IMR-90 (cell line): ENCODE results near the gene DENND5A. TPM values are rescaled to one million over a fixed set of nuclear protein-coding genes. Genes with fewer than 3 reads are reported as not detected.

ENCODE experiments used
- ATAC-seq: fragments of 200-7000 bp; cut with Tn5 transposase; 2 replicates; pipeline ENCODE4 v1.9.1; 2020; ENCODE audit warnings: low read depth, mild to moderate bottlenecking, moderate library complexity
- BruUV-seq: library from RNA; stranded (reverse); fragments of 400-500 nt; replicated peaks from 2 replicates; lab custom pipeline; 2021; lab: Mats Ljungman, UMichigan
- CTCF ChIA-PET: fragments of 300-600 bp; formaldehyde crosslinking; extraction: SDS; loops from one replicate; lab custom pipeline; 2021; ENCODE audit warnings: antibody characterized with exemption; lab: Yijun Ruan, JAX
- POLR2A ChIA-PET: fragments of 300-600 bp; sonication (Branson Sonifier 250); formaldehyde crosslinking; loops from one replicate; lab custom pipeline; 2022; ENCODE audit warnings: antibody characterized with exemption; ENCODE audit not compliant: unreplicated experiment; lab: Charles Lee
- DNase-seq: peaks from one replicate; pipeline ENCODE4 v3.0.0; 2013
- H2AFZ ChIP-seq: replicated peaks from 2 replicates; pipeline ENCODE3; 2013; ENCODE audit warnings: low read length, mild to moderate bottlenecking; ENCODE audit not compliant: poor library complexity
- H2AK5ac ChIP-seq: 2 replicates; pipeline ENCODE4 v1.6.1; 2013; ENCODE audit warnings: low read depth, low read length, inconsistent platforms
- H2AK9ac ChIP-seq: replicated peaks from 2 replicates; pipeline ENCODE3; 2013; ENCODE audit warnings: mild to moderate bottlenecking, low read depth, low read length, moderate library complexity; ENCODE audit not compliant: poor library complexity
- H2BK120ac ChIP-seq: 2 replicates; pipeline ENCODE4 v1.6.1; 2013; ENCODE audit warnings: low read depth, low read length, inconsistent platforms
- H2BK15ac ChIP-seq: 3 replicates; pipeline ENCODE4 v1.6.1; 2013; ENCODE audit warnings: low read depth, low read length, inconsistent platforms
- H2BK20ac ChIP-seq: 2 replicates; pipeline ENCODE4 v1.6.1; 2013; ENCODE audit warnings: low read depth, mild to moderate bottlenecking, inconsistent platforms, low read length, moderate library complexity
- H2BK5ac ChIP-seq: 2 replicates; pipeline ENCODE4 v1.6.1; 2013; ENCODE audit warnings: mild to moderate bottlenecking, low read depth, low read length, inconsistent platforms; ENCODE audit not compliant: poor library complexity, severe bottlenecking
- H3K14ac ChIP-seq: replicated peaks from 2 replicates; pipeline ENCODE4 v1.6.1; 2013; ENCODE audit warnings: low read depth, low read length, inconsistent platforms
- H3K18ac ChIP-seq: 2 replicates; pipeline ENCODE4 v1.6.1; 2013; ENCODE audit warnings: low read depth, low read length, control low read depth
- H3K23ac ChIP-seq: 2 replicates; pipeline ENCODE4 v1.6.1; 2013; ENCODE audit warnings: low read depth, low read length, inconsistent platforms
- H3K27ac ChIP-seq: 2 replicates; pipeline ENCODE4 v1.5.1; 2013; ENCODE audit warnings: mild to moderate bottlenecking, control low read depth, low read length; ENCODE audit not compliant: insufficient read depth
- H3K27me3 ChIP-seq: 2 replicates; pipeline ENCODE4 v1.6.1; 2013; ENCODE audit warnings: low read length; ENCODE audit not compliant: control insufficient read depth, insufficient read depth
- H3K36me3 ChIP-seq: 2 replicates; pipeline ENCODE4 v1.6.1; 2013; ENCODE audit warnings: low read length, mixed read lengths; ENCODE audit not compliant: control insufficient read depth, insufficient read depth
- H3K4ac ChIP-seq: 2 replicates; pipeline ENCODE4 v1.6.1; 2013; ENCODE audit warnings: low read depth, low read length, inconsistent platforms
- H3K4me1 ChIP-seq: 2 replicates; pipeline ENCODE4 v1.6.1; 2013; ENCODE audit warnings: low read length, mixed read lengths; ENCODE audit not compliant: control insufficient read depth, insufficient read depth
- H3K4me2 ChIP-seq: 2 replicates; pipeline ENCODE4 v1.6.1; 2013; ENCODE audit warnings: low read depth, mild to moderate bottlenecking, control low read depth, low read length, moderate library complexity
- H3K4me3 ChIP-seq: 2 replicates; pipeline ENCODE4 v1.5.1; 2013; ENCODE audit warnings: low read depth, mild to moderate bottlenecking, control low read depth, low read length, moderate library complexity; ENCODE audit not compliant: insufficient read depth
- H3K56ac ChIP-seq: 2 replicates; pipeline ENCODE4 v1.6.1; 2013; ENCODE audit warnings: low read length, inconsistent platforms; ENCODE audit not compliant: insufficient read depth; ENCODE audit errors: extremely low read depth
- H3K79me1 ChIP-seq, 2 experiments: 2 replicates each; pipeline ENCODE4 v1.6.1; 2013; ENCODE audit warnings: low read length in 2 of 2, inconsistent platforms in 1 of 2, low read depth in 1 of 2
- H3K9ac ChIP-seq: 2 replicates; pipeline ENCODE4 v1.6.1; 2013; ENCODE audit warnings: low read depth, low read length, control low read depth
- H3K9me1 ChIP-seq: 2 replicates; pipeline ENCODE4 v1.6.1; 2013; ENCODE audit warnings: low read length, inconsistent platforms; ENCODE audit not compliant: insufficient read depth
- H3K9me3 ChIP-seq: 2 replicates; pipeline ENCODE4 v1.6.1; 2013; ENCODE audit warnings: low read length; ENCODE audit not compliant: control insufficient read depth, insufficient read depth
- H4K20me1 ChIP-seq: 2 replicates; pipeline ENCODE4 v1.6.1; 2013; ENCODE audit warnings: low read length, inconsistent platforms; ENCODE audit not compliant: insufficient read depth
- H4K5ac ChIP-seq: 2 replicates; pipeline ENCODE4 v1.6.1; 2013; ENCODE audit warnings: mild to moderate bottlenecking, low read depth, low read length, control low read depth
- H4K8ac ChIP-seq, 2 experiments: 2 replicates each; pipeline ENCODE4 v1.6.1; 2013; ENCODE audit warnings: low read depth in 2 of 2, low read length in 2 of 2, control low read depth in 1 of 2, inconsistent platforms in 1 of 2
- H4K91ac ChIP-seq: 2 replicates; pipeline ENCODE4 v1.6.1; 2013; ENCODE audit warnings: low read depth, low read length, inconsistent platforms; ENCODE audit not compliant: insufficient read depth
- BHLHE40 ChIP-seq: fragments of 150-350 bp; IDR thresholded peaks from 2 replicates; pipeline ENCODE4 v1.6.1; 2016; ENCODE audit warnings: mild to moderate bottlenecking, low read depth, low read length
- CHD1 ChIP-seq: IDR thresholded peaks from 2 replicates; pipeline ENCODE4 v1.6.1; 2012; ENCODE audit warnings: low read depth, low read length, improper control_type of control experiment
- MXI1 ChIP-seq: IDR thresholded peaks from 2 replicates; pipeline ENCODE4 v1.6.1; 2012; ENCODE audit warnings: low read depth, mild to moderate bottlenecking, low read length, moderate library complexity, borderline replicate concordance
- NFE2L2 ChIP-seq: fragments of 150-350 bp; IDR thresholded peaks from 2 replicates; pipeline ENCODE4 v1.6.1; 2016; ENCODE audit warnings: low read depth, mild to moderate bottlenecking, low read length
- RAD21 ChIP-seq: IDR thresholded peaks from 2 replicates; pipeline ENCODE4 v1.6.1; 2012; ENCODE audit warnings: low read length, improper control_type of control experiment
- dilution Hi-C: fragments of 300-500 bp; cut with HindIII; formaldehyde crosslinking; loops from one replicate; pipeline ENCODE4 v1.14.3; 2018; ENCODE audit warnings: low sequenced_read_pairs; ENCODE audit not compliant: unreplicated experiment
- in situ Hi-C: fragments of 300-500 bp; cut with MboI; formaldehyde crosslinking; loops from 3 replicates; pipeline ENCODE4 v1.14.3; 2019; ENCODE audit warnings: low sequenced_read_pairs, inconsistent platforms, mixed read lengths
- intact Hi-C: fragments of 100-400 bp; cut with micrococcal nuclease; formaldehyde crosslinking; loops from 2 replicates; pipeline ENCODE4 v1.10.0; 2022
- polyA plus RNA-seq, 3 experiments: library from polyadenylated mRNA; depleted of rRNA; stranded (reverse); fragments of >200 nt; gene quantifications; 2 replicates each; pipeline ENCODE4 v1.2.3, GENCODE V29; 2012; ENCODE audit warnings: low replicate concordance in 1 of 3
- total RNA-seq: library from RNA; depleted of rRNA; stranded (reverse); fragments of >200 nt; gene quantifications from 2 replicates; pipeline ENCODE4 v1.2.3, GENCODE V29; 2012
- TF ChIP-seq, protein P1 (sequence below): fragments of 150-350 bp; IDR thresholded peaks from 2 replicates; pipeline ENCODE4 v1.6.1; 2017; ENCODE audit warnings: mild to moderate bottlenecking, antibody characterized with exemption, low read length, low read depth
- TF ChIP-seq, protein P2 (sequence below): fragments of 150-350 bp; IDR thresholded peaks from 2 replicates; pipeline ENCODE4 v1.6.1; 2016; ENCODE audit warnings: low read depth, mild to moderate bottlenecking, low read length, moderate library complexity, borderline replicate concordance

DENND5A gene
- total and polyA plus RNA-seq, 2 of the 4 experiments (the other 2 are of a cell fraction): 179 to 192 TPM

DNA sequence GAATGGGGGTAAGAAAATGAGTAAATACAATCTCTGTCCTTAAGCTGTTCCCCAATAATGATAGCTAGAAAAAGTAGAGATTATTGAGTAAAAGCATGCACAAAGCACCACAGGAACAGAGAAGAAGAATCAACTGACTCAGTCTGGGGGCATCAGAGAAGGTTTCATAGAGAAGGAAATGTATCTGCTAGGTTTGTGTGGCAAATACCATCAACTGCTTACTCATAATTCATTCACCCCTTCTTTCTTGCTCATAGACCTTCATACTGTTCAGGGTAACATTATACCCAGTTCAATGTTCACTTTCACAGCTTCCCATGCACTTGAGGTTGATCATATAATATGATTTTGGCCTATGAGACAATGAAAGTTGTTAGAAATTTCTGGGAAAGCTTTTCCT is 88.6 kb downstream of the DENND5A start:
- peaks cover 24 to 40% of the 10 kb centered on the region in 2 experiments for H3K79me1 ChIP-seq
- H2BK5ac ChIP-seq: peak overlapping the region; percentile 2
- no peak overlapping the region for H2BK120ac ChIP-seq
- H3K9me1 ChIP-seq: peaks cover 6% of the 10 kb centered on the region; the same call in 1 of the 2 replicates
- no TSS peak for BruUV-seq
- H2BK15ac ChIP-seq: no peak overlapping the region
- H4K8ac ChIP-seq: no peak overlapping the region
- H3K23ac ChIP-seq: no peak overlapping the region
- intact Hi-C loops: loop anchor here (10.0 kb wide), 2 partner anchors 208 to 238 kb away; partner anchors contain the start of gene IPO7
- no peak overlapping the region for H2AFZ ChIP-seq
- POLR2A ChIA-PET: no interaction called here
- H3K9ac ChIP-seq: no peak overlapping the region
- no peaks in the 10 kb centered on the region for H3K9me3 ChIP-seq
- no peak overlapping the region for H3K27ac ChIP-seq
- peak; percentile 35 for DNase-seq
- no peak overlapping the region for H3K14ac ChIP-seq
- no peak overlapping the region for H3K18ac ChIP-seq
- no peak overlapping the region for H4K91ac ChIP-seq
- H3K4me1 ChIP-seq: peaks cover 2% of the 10 kb centered on the region; the same call in 1 of the 2 replicates
- no peak overlapping the region for H2AK5ac ChIP-seq
- H3K4ac ChIP-seq: no peak overlapping the region
- H3K56ac ChIP-seq: no peak overlapping the region
- peaks cover 41% of the 10 kb centered on the region for H3K36me3 ChIP-seq
- H2AK9ac ChIP-seq: no peak overlapping the region
- no peaks in the 10 kb centered on the region for H3K27me3 ChIP-seq
- dilution Hi-C loops: no loop called here
- in situ Hi-C loops: no loop called here
- H3K4me2 ChIP-seq: no peak overlapping the region
- no peak overlapping the region for H3K4me3 ChIP-seq
- TF ChIP-seq, protein P1, sequence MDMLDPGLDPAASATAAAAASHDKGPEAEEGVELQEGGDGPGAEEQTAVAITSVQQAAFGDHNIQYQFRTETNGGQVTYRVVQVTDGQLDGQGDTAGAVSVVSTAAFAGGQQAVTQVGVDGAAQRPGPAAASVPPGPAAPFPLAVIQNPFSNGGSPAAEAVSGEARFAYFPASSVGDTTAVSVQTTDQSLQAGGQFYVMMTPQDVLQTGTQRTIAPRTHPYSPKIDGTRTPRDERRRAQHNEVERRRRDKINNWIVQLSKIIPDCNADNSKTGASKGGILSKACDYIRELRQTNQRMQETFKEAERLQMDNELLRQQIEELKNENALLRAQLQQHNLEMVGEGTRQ: no peak
- TF ChIP-seq BHLHE40 (no peak), MXI1 (no peak), RAD21 (no peak), CHD1 (no peak), NFE2L2 (no peak)
- TF ChIP-seq, protein P2, sequence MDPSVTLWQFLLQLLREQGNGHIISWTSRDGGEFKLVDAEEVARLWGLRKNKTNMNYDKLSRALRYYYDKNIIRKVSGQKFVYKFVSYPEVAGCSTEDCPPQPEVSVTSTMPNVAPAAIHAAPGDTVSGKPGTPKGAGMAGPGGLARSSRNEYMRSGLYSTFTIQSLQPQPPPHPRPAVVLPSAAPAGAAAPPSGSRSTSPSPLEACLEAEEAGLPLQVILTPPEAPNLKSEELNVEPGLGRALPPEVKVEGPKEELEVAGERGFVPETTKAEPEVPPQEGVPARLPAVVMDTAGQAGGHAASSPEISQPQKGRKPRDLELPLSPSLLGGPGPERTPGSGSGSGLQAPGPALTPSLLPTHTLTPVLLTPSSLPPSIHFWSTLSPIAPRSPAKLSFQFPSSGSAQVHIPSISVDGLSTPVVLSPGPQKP: no peak
- CTCF ChIA-PET: interaction anchor here (0.9 kb wide), 1 partner anchor 21 kb away, joined by 3 read pairs; no protein-coding TSS in a partner anchor
- peak; percentile 32; the same call in 1 of the 2 replicates for ATAC-seq
- H4K20me1 ChIP-seq: peaks cover 4% of the 10 kb centered on the region; the same call in 1 of the 2 replicates
- no peak overlapping the region for H4K5ac ChIP-seq
- H2BK20ac ChIP-seq: no peak overlapping the region
